NT2/D1 (cell line): ENCODE data around the gene FLYWCH2.

Source experiments
- DNase-seq: peaks from one replicate; pipeline ENCODE4 v3.0.0-alpha.2; 2011; ENCODE audit warnings: low read depth, low spot score
- H3K27me3 ChIP-seq: 2 replicates; pipeline ENCODE4 v1.6.0; 2011; ENCODE audit warnings: mild to moderate bottlenecking; ENCODE audit not compliant: insufficient read length, insufficient read depth
- H3K36me3 ChIP-seq: 2 replicates; pipeline ENCODE4 v1.6.1; 2011; ENCODE audit warnings: mild to moderate bottlenecking, low read length, mixed read lengths; ENCODE audit not compliant: insufficient read depth, insufficient read length
- H3K4me1 ChIP-seq: 2 replicates; pipeline ENCODE4 v1.5.1; 2011; ENCODE audit not compliant: insufficient read depth, insufficient read length
- H3K4me3 ChIP-seq: 2 replicates; pipeline ENCODE4 v1.5.1; 2011; ENCODE audit warnings: low read depth; ENCODE audit not compliant: insufficient read length
- H3K9ac ChIP-seq: 2 replicates; pipeline ENCODE4 v1.6.0; 2011; ENCODE audit warnings: low read depth; ENCODE audit not compliant: insufficient read length
- H3K9me3 ChIP-seq: 2 replicates; pipeline ENCODE4 v1.5.1; 2011; ENCODE audit warnings: mild to moderate bottlenecking, low read length; ENCODE audit not compliant: insufficient read depth
- SUZ12 ChIP-seq: IDR thresholded peaks from 2 replicates; pipeline ENCODE4 v1.6.1; 2011; ENCODE audit not compliant: insufficient read length, insufficient read depth; ENCODE audit errors: extremely low read depth
- YY1 ChIP-seq: IDR thresholded peaks from 2 replicates; pipeline ENCODE4 v1.6.1; 2011; ENCODE audit not compliant: insufficient read length, insufficient read depth
- ZNF274 ChIP-seq: IDR thresholded peaks from 2 replicates; pipeline ENCODE4 v1.6.1; 2011; ENCODE audit warnings: mild to moderate bottlenecking, low read depth, low read length

The FLYWCH2 gene

DNA sequence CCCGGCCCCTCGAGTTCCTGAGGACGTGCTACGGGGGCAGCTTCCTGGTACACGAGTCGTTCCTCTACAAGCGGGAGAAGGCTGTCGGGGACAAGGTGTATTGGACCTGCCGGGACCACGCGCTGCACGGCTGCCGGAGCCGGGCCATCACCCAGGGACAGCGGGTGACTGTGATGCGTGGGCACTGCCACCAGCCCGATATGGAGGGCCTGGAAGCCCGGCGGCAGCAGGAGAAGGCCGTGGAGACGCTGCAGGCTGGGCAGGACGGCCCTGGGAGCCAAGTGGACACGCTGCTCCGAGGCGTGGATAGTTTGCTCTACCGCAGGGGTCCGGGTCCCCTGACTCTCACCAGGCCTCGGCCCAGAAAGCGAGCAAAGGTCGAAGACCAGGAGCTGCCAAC is 50.1 kb downstream of the FLYWCH2 start:
- DNase-seq: no peak
- Histone ChIP-seq H3K27me3 (no peaks in the 10 kb centered on the region), H3K9me3 (no peaks in the 10 kb centered on the region), H3K4me1 (peaks cover 12% of the 10 kb centered on the region), H3K36me3 (peaks cover 55% of the 10 kb centered on the region), H3K9ac (peak overlapping the region; percentile 38), H3K4me3 (no peak overlapping the region)
- TF ChIP-seq SUZ12: no peak
- no peak for TF ChIP-seq ZNF274
- TF ChIP-seq YY1: no peak

DNA sequence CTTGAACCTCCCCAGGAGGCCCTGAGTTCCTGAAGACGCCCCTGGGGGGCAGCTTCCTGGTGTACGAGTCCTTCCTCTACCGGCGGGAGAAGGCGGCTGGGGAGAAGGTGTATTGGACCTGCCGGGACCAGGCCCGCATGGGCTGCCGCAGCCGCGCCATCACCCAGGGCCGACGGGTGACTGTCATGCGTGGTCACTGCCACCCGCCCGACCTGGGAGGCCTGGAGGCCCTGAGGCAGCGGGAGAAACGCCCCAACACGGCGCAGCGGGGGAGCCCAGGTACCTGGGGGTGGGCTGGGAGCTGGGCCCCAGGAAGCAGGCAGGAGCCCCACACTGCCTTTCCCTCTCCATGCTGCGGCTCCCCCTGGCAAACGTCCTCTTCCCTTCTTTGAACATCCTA is 50.7 kb downstream of the FLYWCH2 start:
- Histone ChIP-seq H3K4me1 (peaks cover 11% of the 10 kb centered on the region), H3K9ac (no peak overlapping the region), H3K36me3 (peaks cover 58% of the 10 kb centered on the region), H3K4me3 (no peak overlapping the region), H3K9me3 (no peaks in the 10 kb centered on the region), H3K27me3 (no peaks in the 10 kb centered on the region)
- DNase-seq: no peak
- no peak for TF ChIP-seq SUZ12
- TF ChIP-seq ZNF274: no peak
- no peak for TF ChIP-seq YY1

DNA sequence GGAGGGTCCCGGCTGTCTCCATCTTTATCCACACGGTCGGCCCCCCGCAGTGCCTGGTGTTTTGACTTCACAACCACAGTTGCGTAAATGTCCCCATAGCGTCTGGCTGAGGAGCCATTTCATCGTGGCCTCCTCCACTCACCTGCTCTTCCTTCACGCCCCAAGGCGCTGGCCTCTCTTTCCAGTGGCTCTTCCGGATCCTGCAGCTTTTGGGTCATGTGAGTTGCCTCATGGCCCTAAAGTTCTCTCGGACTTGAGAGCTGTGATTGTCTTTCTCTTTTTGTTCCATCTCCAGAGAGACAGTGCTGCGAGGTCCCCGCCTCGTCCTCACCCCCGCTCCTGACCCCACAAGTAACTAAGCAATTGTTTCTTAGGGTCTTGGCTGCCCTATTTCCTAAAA is 51.4 kb downstream of the FLYWCH2 start:
- peaks cover 58% of the 10 kb centered on the region for H3K36me3 ChIP-seq
- H3K4me1 ChIP-seq: peaks cover 6% of the 10 kb centered on the region
- TF ChIP-seq ZNF274 (no peak), SUZ12 (no peak), YY1 (no peak)
- no peak for DNase-seq
- H3K4me3 ChIP-seq: no peak overlapping the region
- H3K9me3 ChIP-seq: no peaks in the 10 kb centered on the region
- H3K27me3 ChIP-seq: no peaks in the 10 kb centered on the region
- H3K9ac ChIP-seq: no peak overlapping the region

DNA sequence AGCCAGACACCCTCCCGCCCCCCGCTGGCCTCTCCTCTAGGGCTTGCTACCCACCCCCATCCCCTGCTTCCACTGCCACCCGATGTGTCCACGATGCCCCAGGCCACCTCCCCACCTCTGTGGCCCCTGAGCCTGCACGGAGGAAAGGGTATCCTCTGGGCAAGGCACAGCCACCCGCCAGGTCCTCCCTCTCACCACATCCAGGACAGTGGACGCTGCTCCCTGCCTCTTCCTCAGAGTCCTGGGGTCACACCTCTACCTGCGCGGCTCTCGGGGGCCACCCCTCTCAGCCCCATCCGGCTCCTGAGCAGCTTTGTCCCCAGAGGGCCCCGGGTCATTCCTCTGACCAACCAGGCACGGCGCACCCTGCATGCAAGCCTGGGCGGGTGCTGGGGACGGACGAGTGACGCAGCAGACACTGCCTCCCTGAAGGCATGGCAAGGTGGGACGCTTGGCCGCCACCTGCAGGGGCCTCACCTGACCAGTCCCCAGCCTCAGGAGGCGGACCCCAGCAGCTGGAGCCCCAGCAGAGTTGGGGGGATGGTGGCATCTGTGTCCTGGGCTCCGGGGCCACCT is 53.5 kb downstream of the FLYWCH2 start:
- peaks cover 6% of the 10 kb centered on the region for H3K4me1 ChIP-seq
- DNase-seq: no peak
- no peak overlapping the region for H3K4me3 ChIP-seq
- no peak overlapping the region for H3K9ac ChIP-seq
- no peaks in the 10 kb centered on the region for H3K27me3 ChIP-seq
- TF ChIP-seq YY1: no peak
- TF ChIP-seq SUZ12: no peak
- no peak for TF ChIP-seq ZNF274
- H3K36me3 ChIP-seq: peaks cover 60% of the 10 kb centered on the region
- no peaks in the 10 kb centered on the region for H3K9me3 ChIP-seq

DNA sequence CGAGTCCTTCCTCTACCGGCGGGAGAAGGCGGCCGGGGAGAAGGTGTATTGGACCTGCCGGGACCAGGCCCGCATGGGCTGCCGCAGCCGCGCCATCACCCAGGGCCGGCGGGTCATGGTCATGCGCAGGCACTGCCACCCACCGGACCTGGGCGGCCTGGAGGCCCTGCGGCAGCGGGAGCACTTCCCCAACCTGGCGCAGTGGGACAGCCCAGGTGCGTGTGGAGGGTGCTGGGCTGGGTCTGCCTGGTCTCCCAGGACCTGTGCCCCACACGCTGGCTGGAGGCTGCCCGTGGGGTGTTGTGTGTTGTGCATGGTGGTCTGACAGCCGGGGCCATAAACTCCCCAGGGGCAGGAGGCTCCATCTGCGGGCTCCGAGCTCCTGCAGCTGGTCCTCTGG is 54.2 kb downstream of the FLYWCH2 start:
- no peak overlapping the region for H3K4me3 ChIP-seq
- peaks cover 60% of the 10 kb centered on the region for H3K36me3 ChIP-seq
- peaks cover 6% of the 10 kb centered on the region for H3K4me1 ChIP-seq
- no peak for DNase-seq
- no peaks in the 10 kb centered on the region for H3K27me3 ChIP-seq
- TF ChIP-seq YY1: no peak
- no peak for TF ChIP-seq SUZ12
- no peak for TF ChIP-seq ZNF274
- no peak overlapping the region for H3K9ac ChIP-seq
- H3K9me3 ChIP-seq: no peaks in the 10 kb centered on the region

- Histone ChIP-seq H3K4me3 (no peak overlapping the region), H3K27me3 (no peaks in the 10 kb centered on the region), H3K36me3 (peaks cover 63% of the 10 kb centered on the region), H3K4me1 (peaks cover 4% of the 10 kb centered on the region), H3K9ac (no peak overlapping the region), H3K9me3 (no peaks in the 10 kb centered on the region)
- no peak for TF ChIP-seq YY1
- no peak for TF ChIP-seq SUZ12
- no peak for TF ChIP-seq ZNF274
- no peak for DNase-seq
These were observed 55.2 kb downstream of the FLYWCH2 start for GRCh38 chr16:2938206-2938605.

- H3K4me3 ChIP-seq: no peak overlapping the region
- H3K4me1 ChIP-seq: peaks cover 4% of the 10 kb centered on the region
- no peak overlapping the region for H3K9ac ChIP-seq
- DNase-seq: no peak
- no peaks in the 10 kb centered on the region for H3K9me3 ChIP-seq
- H3K27me3 ChIP-seq: no peaks in the 10 kb centered on the region
- TF ChIP-seq SUZ12 (no peak), ZNF274 (no peak), YY1 (no peak)
- peaks cover 52% of the 10 kb centered on the region for H3K36me3 ChIP-seq
These were observed 57.0 kb downstream of the FLYWCH2 start for GRCh38 chr16:2939968-2940367.
